GM21447 (cell line): ENCODE data around the gene NETO1.
A peak's percentile ranks its signal among the peaks of the same experiment; 100 is the strongest.

Source experiments
- ATAC-seq: cut with Tn5 transposase; IDR thresholded peaks from one replicate; pipeline ENCODE4 v1.9.1; 2021; ENCODE audit not compliant: unreplicated experiment

The NETO1 gene

DNA sequence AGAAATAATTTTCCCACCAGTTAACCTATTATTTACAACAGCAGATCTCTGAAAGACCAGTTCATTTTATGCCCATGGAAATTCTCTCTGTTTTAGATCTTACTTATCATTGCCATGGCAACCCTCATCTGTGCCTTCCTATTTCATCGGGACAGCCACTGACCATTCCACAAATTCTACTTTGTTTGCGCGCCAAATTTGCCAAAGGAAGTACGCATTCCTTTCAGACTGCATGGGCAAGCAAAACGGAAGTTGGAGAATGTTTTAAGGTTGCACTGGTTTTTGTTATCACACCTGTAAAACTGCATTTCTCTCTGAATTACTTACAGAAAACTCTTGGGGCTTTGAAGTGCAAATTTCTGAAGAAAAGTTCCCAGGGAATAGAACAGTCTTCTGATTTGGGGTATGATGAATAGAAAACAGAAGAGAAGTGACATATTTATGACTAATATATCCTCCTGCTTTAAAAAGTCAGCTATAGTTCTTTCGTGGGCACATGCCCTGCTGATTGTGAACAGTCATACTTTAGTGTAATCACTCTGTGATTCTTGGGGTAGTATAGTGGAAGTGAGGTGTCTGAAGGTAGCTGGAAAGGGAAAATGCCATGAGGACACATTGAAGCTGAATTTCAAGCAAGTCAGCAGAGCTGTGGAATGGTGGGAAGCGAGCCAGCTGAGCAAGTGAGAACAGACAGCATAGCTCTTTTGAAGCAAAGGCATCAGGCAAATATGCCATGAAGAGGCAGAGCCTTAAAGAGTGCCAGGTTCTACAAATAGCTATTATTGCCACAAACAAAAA is 20.9 kb downstream of the NETO1 start:
- ATAC-seq: no peak

- no peak for ATAC-seq
Observed at GRCh38 chr18:72843743-72844142, 24.0 kb downstream of the NETO1 start.

DNA sequence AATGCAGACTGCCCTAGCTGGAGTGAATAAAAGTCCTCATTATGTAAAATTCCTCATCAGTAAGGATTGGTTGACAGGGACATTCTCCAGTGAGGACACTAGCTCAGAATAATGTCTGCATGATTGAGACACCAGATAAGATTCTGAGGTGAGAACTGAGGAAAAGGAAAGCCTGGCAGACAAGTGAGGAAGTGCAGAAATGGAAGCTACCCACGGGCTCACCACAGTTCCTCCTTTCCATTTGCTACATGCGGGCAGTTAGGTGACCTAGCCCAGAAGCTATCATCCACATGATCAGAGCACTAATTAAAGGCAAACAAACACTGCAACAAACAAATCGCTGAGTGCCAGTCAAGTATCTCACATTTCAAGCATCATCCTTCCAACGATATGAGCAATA is 27.7 kb downstream of the NETO1 start:
- ATAC-seq: no peak

DNA sequence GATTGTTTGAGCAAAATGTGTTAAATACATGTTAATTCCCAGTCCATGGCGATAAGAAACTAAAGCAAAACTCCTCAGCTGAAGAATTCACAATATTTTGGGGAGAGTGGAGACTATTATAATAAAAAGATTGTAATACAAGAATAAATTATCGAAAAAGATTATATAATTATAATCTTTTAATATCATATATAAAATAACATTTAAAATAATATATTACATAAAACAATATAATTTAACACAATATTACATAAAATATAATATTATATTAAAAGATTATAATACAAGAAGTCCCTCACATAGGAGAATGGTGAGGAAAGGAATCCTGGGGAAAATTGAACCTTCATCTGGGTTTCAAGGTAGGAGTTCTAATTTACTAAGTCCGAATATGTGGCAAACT is 33.1 kb downstream of the NETO1 start:
- ATAC-seq: no peak

GRCh38 chr18:72833471-72833870 is 34.3 kb downstream of the NETO1 start:
- no peak for ATAC-seq

GRCh38 chr18:72830109-72830508 is 37.7 kb downstream of the NETO1 start:
- ATAC-seq: no peak

DNA sequence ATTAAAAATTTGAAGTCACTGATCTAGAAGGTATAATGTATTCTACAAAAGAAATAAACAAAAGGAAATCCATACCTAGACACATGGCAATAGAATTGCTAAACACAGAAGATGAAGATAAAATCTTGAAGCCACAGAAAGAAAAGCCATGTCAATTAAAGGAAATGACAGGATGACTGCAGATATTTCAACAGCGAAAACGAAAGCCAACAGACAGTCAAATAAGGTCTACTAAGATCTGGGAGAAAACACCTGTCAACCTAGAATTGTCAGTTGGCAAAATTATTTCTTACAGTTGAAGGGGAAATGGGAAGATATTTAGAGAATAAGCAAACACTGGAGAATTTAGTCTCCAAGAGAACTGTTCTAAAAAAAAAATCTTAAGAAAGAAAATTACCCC is 39.2 kb downstream of the NETO1 start:
- no peak for ATAC-seq

DNA sequence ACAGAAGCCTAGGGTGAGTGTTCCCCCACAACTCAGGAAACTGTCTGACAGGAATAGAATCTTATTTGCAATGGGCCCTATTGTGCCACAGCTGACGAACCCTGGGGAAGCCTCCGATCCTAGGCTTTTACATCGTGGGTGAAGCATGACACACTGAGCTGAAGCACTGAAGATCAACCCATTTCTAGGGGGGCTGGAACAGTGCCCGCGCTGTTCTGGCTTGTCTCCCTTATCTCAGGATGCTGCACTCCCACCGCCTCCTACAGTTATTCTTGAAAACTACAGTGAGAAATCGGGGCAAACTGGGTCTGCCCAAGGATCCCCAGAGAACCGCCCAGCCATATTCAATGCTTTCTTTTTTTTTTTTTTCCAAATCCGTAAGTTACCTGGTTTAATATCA is 41.1 kb downstream of the NETO1 start:
- no peak for ATAC-seq

- ATAC-seq: no peak
Observed at GRCh38 chr18:72823345-72823744, 44.4 kb downstream of the NETO1 start.

- no peak for ATAC-seq
Observed at GRCh38 chr18:72822202-72822601, 45.6 kb downstream of the NETO1 start.

DNA sequence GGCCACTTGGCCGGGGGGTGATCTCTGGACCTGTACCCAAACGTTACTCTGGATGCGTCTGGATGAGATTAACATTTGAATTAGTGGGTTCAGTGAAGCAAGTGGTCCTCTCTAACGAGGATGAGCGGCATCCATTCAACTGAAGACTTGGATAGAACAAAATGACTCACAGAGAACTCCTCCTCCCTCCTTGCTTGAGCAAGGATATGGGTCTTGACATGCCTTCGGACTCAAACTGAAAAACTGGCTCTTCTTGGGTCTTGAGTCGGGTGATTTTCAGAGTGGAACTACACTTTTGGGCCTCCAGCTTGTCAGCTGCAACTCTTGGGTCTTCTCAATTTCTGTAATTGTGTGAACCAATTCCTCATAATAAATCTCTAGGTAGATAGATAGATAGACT is 47.2 kb downstream of the NETO1 start:
- ATAC-seq: no peak

- ATAC-seq: no peak
Observed at GRCh38 chr18:72819050-72819449, 48.7 kb downstream of the NETO1 start.

DNA sequence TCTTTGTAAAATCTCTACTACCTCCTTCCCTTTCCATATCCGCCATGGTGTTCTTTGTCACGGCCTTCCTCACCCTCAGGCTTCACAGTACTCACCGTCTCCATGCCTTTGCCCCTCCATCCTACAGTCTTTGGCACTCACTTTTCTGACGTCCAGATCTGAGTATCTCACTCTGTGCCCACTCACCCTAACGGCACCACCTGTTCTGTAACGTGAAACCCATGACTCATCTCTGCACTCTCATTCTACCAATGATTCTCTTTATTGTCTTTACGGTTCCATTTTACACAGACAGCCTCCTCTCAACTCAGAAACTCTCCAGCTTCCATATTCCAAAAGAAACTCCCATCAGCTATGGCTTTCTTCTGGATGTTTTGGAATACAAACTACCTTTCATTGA is 56.7 kb downstream of the NETO1 start:
- ATAC-seq: no peak

DNA sequence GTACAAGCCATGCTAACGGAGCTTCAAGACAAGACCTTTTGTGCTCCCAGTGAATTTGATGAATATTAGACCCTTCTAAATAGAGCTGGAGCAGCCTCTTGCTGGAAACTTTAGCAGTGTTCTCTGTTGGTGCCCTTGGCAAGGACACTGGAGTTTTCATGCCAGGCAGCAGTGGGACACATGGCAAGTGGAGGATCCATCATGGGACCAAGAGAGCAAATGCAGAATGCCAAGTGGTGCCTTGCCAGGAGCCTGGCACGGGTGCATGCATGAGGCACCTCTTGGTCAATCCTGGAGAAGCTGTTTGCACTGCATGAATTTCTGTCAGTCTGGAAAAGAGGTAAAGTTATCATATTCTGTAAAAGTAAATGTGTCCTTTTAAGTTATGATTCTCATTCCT is 59.1 kb downstream of the NETO1 start:
- ATAC-seq: no peak

GRCh38 chr18:72799106-72799505 is 68.7 kb downstream of the NETO1 start:
- no peak for ATAC-seq

GRCh38 chr18:72783530-72783929 is 84.3 kb downstream of the NETO1 start:
- no peak for ATAC-seq

DNA sequence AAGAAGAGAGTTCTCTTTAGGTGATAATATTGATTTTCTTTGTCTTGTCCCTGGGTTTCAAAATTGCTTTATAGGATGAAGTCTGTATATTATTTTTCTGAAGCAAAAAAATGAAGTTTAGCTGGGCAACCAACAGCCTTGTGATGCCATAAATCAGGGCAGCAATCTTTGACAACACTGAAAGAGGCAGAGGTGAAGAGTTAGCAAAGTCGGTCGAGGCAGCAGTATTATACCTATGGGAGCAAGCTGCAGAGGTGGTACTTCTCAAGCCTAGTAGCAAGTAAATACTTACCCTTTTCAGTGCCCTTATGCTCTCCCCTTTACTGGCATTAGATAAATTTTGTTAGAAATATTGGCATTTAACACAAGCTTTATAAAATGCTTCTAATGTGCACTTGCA is 92.9 kb downstream of the NETO1 start:
- no peak for ATAC-seq

GRCh38 chr18:72772916-72773315 is 94.9 kb downstream of the NETO1 start:
- no peak for ATAC-seq

GRCh38 chr18:72768681-72769229 is 99.0 kb downstream of the NETO1 start:
- no peak for ATAC-seq

GRCh38 chr18:72762515-72763122 is 105.2 kb downstream of the NETO1 start:
- ATAC-seq: peak; percentile 82

DNA sequence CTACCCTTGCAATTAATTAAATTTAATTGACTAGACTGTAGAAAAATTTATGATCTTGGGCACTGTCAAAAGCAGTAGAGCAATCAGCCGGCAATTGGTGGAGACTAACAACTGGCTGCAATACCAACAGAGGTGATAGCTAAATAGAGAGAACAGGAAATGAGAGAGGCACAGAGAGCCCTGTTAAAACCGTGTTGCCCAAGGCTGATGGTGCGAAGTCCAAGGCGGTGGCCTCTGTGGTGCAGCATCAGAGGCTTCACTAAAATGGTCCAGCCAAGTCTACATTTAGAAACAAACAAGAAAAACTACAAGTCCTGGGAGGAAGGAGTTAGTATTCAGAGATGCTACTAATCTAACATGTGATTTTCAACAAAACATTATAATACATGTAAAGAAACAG is 115.6 kb downstream of the NETO1 start:
- no peak for ATAC-seq

GRCh38 chr18:72742002-72742401 is 125.8 kb downstream of the NETO1 start:
- ATAC-seq: no peak

DNA sequence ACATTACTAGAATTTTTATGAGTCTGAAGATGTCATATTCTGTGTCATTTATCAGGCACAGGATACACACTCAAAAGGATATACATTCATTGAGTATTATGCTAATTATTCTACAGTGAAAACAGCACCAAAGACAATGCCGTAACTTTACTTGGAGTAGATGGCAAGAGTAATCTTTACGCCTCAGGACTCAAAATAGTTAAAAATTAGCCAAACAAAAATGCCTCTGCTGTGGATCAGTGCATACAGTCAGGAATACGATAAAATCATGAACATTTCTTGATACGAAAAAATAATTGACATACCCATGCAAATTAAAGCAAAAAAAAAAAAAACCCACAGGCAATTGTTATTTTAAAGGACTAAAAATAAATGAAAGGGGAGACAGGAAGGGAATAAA is 129.7 kb downstream of the NETO1 start:
- ATAC-seq: no peak
